ENCODE measurements around the gene TMEM47.

TMEM47 gene

DNA sequence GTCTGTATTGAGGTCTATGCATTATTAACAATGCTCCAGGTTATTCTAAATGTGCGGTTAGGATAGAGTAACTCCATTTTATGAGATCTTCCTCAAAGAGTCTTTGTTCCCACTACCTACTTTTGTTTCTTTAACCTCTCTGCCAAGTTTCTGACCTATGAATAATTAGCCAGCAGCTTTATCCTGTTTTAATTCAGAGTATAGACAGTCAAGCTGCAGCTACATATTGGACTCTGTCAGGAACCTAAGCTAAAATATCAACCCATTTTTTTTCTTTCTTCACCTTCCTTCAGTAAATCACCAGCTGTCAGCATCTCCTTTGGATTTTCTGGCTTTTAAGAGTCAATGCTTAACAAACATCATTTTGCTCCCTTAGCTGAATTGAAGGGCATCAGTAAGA is 72.3 kb downstream of the TMEM47 start:
- DNase-seq: no peak

DNA sequence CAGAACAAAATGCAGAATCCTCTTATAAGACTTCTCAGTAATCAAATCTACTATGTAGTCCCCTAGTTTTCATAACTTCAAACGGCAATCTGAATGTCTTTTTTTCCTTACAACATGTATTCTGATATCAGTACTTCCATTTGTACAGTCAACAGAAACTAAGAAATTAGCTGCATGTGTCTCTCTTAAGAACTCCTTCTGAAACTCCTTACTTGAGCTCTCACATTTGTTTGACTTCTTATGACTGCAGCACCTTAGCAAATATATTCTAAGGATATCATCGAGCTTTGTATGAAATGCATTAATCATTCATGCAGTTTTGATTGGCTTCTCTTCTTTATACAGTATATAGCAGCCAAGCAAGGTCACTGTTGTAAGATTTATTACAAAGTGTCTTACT is 77.0 kb downstream of the TMEM47 start:
- DNase-seq: no peak

DNA sequence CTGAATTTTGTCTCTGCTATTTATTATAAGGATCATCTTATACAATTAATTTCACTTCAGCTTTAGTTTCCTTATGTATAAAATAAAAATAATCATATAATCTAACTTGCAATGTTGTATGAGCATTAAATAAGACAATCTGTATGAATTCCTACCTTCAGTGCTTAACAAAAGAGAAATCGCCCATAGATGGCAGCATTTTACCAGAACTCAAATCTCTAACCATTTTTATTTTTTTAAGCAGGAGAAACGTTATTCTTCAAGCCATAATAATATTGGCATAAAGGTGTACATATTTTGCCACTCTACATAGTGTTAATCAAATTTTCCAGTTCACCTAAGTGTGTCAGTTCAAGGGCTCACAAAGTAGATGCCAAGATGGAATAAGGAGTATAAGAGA is 78.8 kb downstream of the TMEM47 start:
- DNase-seq: no peak

All from activated CD8-positive, alpha-beta memory T cell treated with anti-CD3 and anti-CD28 coated beads for 24 hours (primary cell).